ENCODE measurements around the gene NTRK3.

The NTRK3 gene

GRCh38 chr15:88242586-88243555, 13.7 kb downstream of the NTRK3 start:
- Histone ChIP-seq H3F3A (ENCODE audit: low read depth) (no peaks in the 10 kb centered on the region), H3K36me3 (ENCODE audit: insufficient read depth, low read length) (no peaks in the 10 kb centered on the region), H3K4me2 (ENCODE audit: low read depth, low read length, poor library complexity, severe bottlenecking) (no peak overlapping the region), H2AFZ (ENCODE audit: low read length) (no peak overlapping the region), H3K9me3 (ENCODE audit: insufficient read depth, low read depth, low read length) (no peaks in the 10 kb centered on the region), H3K27me3 (ENCODE audit: insufficient read depth, low read length, poor library complexity, severe bottlenecking) (no peaks in the 10 kb centered on the region), H3K4me1 (ENCODE audit: insufficient read depth, low read length, poor library complexity, severe bottlenecking) (peaks cover 3% of the 10 kb centered on the region), H3K79me2 (ENCODE audit: insufficient read depth, low read length) (no peaks in the 10 kb centered on the region), H4K20me1 (ENCODE audit: insufficient read depth, low read length, poor library complexity, severe bottlenecking) (no peaks in the 10 kb centered on the region), H3K9me2 (replicated peaks; ENCODE audit: low read depth, low read length) (no peaks in the 10 kb centered on the region), H3K9ac (ENCODE audit: low read depth, low read length, poor library complexity, severe bottlenecking) (no peak overlapping the region), H3K4me3 (ENCODE audit: low read length, poor library complexity, severe bottlenecking) (no peak overlapping the region)
- TF ChIP-seq, protein P1, sequence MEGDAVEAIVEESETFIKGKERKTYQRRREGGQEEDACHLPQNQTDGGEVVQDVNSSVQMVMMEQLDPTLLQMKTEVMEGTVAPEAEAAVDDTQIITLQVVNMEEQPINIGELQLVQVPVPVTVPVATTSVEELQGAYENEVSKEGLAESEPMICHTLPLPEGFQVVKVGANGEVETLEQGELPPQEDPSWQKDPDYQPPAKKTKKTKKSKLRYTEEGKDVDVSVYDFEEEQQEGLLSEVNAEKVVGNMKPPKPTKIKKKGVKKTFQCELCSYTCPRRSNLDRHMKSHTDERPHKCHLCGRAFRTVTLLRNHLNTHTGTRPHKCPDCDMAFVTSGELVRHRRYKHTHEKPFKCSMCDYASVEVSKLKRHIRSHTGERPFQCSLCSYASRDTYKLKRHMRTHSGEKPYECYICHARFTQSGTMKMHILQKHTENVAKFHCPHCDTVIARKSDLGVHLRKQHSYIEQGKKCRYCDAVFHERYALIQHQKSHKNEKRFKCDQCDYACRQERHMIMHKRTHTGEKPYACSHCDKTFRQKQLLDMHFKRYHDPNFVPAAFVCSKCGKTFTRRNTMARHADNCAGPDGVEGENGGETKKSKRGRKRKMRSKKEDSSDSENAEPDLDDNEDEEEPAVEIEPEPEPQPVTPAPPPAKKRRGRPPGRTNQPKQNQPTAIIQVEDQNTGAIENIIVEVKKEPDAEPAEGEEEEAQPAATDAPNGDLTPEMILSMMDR (conservative IDR thresholded peaks at IDR 0.05; ENCODE audit: low read length) = no peak
- no peak for TF ChIP-seq EZH2phosphoT487 (IDR thresholded peaks at IDR 0.05; ENCODE audit: borderline replicate concordance)

- H3K36me3 ChIP-seq (ENCODE audit: insufficient read depth, low read length) = no peaks in the 10 kb centered on the region
- no peaks in the 10 kb centered on the region for H3K9me3 ChIP-seq (ENCODE audit: insufficient read depth, low read depth, low read length)
- TF ChIP-seq EZH2phosphoT487 (IDR thresholded peaks at IDR 0.05; ENCODE audit: borderline replicate concordance) = no peak
- TF ChIP-seq, protein P1 (conservative IDR thresholded peaks at IDR 0.05; ENCODE audit: low read length) = no peak
- peaks cover under 1% of the 10 kb centered on the region for H3K4me1 ChIP-seq (ENCODE audit: insufficient read depth, low read length, poor library complexity, severe bottlenecking)
- no peaks in the 10 kb centered on the region for H3K79me2 ChIP-seq (ENCODE audit: insufficient read depth, low read length)
- no peaks in the 10 kb centered on the region for H3F3A ChIP-seq (ENCODE audit: low read depth)
- H3K9ac ChIP-seq (ENCODE audit: low read depth, low read length, poor library complexity, severe bottlenecking) = no peak overlapping the region
- H4K20me1 ChIP-seq (ENCODE audit: insufficient read depth, low read length, poor library complexity, severe bottlenecking) = no peaks in the 10 kb centered on the region
- no peaks in the 10 kb centered on the region for H3K9me2 ChIP-seq (replicated peaks; ENCODE audit: low read depth, low read length)
- H3K4me3 ChIP-seq (ENCODE audit: low read length, poor library complexity, severe bottlenecking) = no peak overlapping the region
- H2AFZ ChIP-seq (ENCODE audit: low read length) = no peak overlapping the region
- H3K27me3 ChIP-seq (ENCODE audit: insufficient read depth, low read length, poor library complexity, severe bottlenecking) = no peaks in the 10 kb centered on the region
- H3K4me2 ChIP-seq (ENCODE audit: low read depth, low read length, poor library complexity, severe bottlenecking) = no peak overlapping the region
Observed at GRCh38 chr15:88241461-88241860, 15.1 kb downstream of the NTRK3 start.

DNA sequence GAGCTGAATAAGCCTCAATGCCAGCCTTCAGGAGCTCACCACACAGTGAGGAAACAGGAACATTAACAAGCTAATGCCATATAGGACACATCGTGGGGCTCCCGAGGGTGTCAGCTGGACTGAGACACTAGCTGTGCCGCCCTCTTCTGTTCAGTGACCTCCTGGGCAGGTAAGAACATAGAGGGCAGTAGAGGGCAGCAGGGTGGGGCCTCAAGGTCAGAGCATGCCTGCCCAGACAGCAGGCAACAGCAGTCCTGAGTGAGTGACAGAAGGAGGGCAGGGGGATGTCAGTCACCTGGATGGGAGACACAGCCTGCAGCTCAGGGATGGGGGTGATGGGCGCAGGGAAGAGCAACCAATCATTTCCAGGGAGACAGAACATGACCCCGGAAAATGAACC, 15.5 kb downstream of the NTRK3 start:
- Histone ChIP-seq H3F3A (ENCODE audit: low read depth) (no peaks in the 10 kb centered on the region), H3K9ac (ENCODE audit: low read depth, low read length, poor library complexity, severe bottlenecking) (no peak overlapping the region), H4K20me1 (ENCODE audit: insufficient read depth, low read length, poor library complexity, severe bottlenecking) (no peaks in the 10 kb centered on the region), H3K9me2 (replicated peaks; ENCODE audit: low read depth, low read length) (no peaks in the 10 kb centered on the region), H3K79me2 (ENCODE audit: insufficient read depth, low read length) (no peaks in the 10 kb centered on the region), H3K27me3 (ENCODE audit: insufficient read depth, low read length, poor library complexity, severe bottlenecking) (no peaks in the 10 kb centered on the region), H3K36me3 (ENCODE audit: insufficient read depth, low read length) (no peaks in the 10 kb centered on the region), H3K4me3 (ENCODE audit: low read length, poor library complexity, severe bottlenecking) (no peak overlapping the region), H3K9me3 (ENCODE audit: insufficient read depth, low read depth, low read length) (no peaks in the 10 kb centered on the region), H2AFZ (ENCODE audit: low read length) (no peak overlapping the region), H3K4me1 (ENCODE audit: insufficient read depth, low read length, poor library complexity, severe bottlenecking) (no peaks in the 10 kb centered on the region), H3K4me2 (ENCODE audit: low read depth, low read length, poor library complexity, severe bottlenecking) (no peak overlapping the region)
- TF ChIP-seq, protein P1 (conservative IDR thresholded peaks at IDR 0.05; ENCODE audit: low read length) = peak; percentile 43; the same call in 1 of the 2 replicates
- TF ChIP-seq EZH2phosphoT487 (IDR thresholded peaks at IDR 0.05; ENCODE audit: borderline replicate concordance) = no peak

Measured in Loucy (cell line).